Measurements from ENCODE around the gene TMEM132C.

TMEM132C gene

DNA sequence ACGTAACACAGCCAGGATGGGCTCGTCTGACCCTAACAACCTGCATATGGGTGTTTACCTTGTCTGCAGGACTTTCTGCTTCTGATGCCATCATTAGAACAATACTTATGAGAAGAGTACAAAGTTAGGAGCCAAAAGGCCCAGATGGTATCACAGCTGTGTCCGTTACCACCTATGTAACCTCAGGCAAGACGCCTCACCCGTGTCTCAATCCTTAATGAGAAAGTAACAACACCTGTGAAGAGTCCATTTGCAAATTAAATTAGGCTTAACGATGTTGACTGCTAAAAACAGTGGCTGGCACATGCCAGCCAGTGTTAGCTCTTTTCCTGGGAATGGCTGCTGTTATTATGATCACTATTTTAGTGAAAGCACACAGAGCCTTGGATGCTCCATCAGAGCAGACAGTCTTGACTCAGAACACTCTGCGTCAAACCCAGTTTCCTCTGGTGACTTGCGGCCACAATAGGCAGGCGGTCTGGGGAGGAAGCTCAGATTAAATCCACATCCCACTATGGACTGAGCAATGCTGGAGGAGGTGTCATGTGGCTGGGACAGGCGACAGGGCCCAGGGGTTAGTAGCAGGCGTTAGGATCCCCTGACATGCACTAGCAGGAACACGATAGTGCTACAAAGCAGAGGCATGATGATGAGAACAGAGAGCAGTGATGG, 431.5 kb downstream of the TMEM132C start:
- no peak for TF ChIP-seq JUND (IDR thresholded peaks at IDR 0.05; ENCODE audit: low read depth)
- in situ Hi-C loops (cut with HindIII; ENCODE audit: low pct_unique_long_range_greater_than_20kb, low sequenced_read_pairs), result no loop called here
- no peak for DNase-seq (ENCODE audit: low read depth in 1 of 2, low spot score in 1 of 2)

DNA sequence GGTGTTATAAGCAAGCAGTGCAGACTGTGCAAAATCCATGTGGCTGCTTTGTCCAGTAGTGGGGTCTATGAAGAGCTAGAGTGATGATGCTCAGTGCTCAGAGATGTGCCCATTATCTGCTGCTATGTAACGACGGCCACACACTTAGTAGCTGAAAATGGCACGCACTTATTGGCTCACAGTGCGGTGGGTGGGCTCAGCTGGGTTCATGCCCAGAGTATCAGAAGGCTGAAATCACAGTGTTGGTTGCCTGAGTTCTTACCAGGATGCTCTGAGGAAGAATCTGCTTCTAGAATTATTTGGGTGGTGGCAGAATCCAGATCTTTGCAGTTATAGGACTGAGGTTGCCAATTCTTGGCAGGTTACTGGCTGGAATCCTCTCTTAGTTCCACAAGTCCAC, 432.1 kb downstream of the TMEM132C start:
- in situ Hi-C loops (cut with HindIII; ENCODE audit: low pct_unique_long_range_greater_than_20kb, low sequenced_read_pairs), result no loop called here
- DNase-seq (ENCODE audit: low read depth in 1 of 2, low spot score in 1 of 2), result no peak
- TF ChIP-seq JUND (IDR thresholded peaks at IDR 0.05; ENCODE audit: low read depth), result no peak

DNA sequence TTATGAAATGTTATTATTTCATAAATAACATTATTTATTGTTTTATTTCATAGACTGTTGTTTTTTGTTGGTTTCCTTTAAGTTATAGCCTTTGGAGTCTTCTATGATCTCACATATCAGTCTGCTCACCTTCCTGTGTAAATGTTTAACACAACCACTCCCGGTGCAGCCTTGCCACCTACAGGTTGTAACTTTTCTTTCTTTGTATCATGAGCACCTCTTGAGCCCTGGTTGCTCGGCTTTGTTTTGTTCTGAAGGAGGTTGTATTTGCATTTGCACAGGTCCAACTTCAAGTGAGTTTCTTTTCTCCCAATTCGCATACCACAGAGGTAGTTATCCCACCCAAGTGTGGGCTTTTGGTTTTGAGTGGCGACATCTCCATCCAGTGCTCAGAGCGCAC, 435.4 kb downstream of the TMEM132C start:
- no peak for TF ChIP-seq JUND (IDR thresholded peaks at IDR 0.05; ENCODE audit: low read depth)
- in situ Hi-C loops (cut with HindIII; ENCODE audit: low pct_unique_long_range_greater_than_20kb, low sequenced_read_pairs), result no loop called here
- no peak for DNase-seq (ENCODE audit: low read depth in 1 of 2, low spot score in 1 of 2)

DNA sequence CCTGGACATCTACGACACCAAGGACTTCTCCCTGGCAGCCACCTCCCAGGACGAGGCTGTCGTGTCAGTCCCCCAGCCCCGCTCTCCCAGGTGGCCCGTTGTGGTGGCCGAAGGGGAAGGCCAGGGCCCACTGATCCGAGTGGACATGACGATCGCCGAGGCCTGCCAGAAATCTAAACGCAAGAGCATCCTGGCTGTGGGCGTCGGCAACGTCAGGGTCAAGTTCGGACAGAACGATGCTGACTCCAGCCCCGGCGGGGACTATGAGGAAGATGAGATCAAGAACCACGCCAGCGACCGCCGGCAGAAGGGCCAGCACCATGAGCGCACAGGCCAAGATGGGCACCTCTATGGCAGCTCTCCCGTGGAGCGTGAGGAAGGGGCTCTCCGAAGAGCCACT, 438.2 kb downstream of the TMEM132C start:
- in situ Hi-C loops (cut with HindIII; ENCODE audit: low pct_unique_long_range_greater_than_20kb, low sequenced_read_pairs), result no loop called here
- no peak for DNase-seq (ENCODE audit: low read depth in 1 of 2, low spot score in 1 of 2)
- TF ChIP-seq JUND (IDR thresholded peaks at IDR 0.05; ENCODE audit: low read depth), result no peak

DNA sequence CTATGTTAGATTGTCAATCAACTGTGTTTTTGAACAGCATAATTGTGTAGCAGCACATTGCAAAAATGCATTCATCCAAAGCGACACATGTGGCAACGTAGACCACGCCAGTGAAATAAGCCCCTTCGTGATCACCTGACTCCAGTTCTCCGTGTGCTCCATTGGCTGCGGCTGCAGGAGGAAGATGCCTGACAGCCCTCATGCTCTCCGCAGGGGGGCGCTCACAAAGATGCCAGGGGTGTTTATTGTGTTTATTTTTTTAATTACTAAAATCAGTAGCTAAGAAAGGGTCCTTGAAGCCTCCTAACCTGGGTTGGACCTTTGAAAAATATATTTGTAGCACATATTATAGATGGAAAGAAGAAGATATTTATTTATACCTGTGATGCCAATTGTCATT, 440.5 kb downstream of the TMEM132C start:
- TF ChIP-seq JUND (IDR thresholded peaks at IDR 0.05; ENCODE audit: low read depth), result no peak
- DNase-seq (ENCODE audit: low read depth in 1 of 2, low spot score in 1 of 2), result no peak
- in situ Hi-C loops (cut with HindIII; ENCODE audit: low pct_unique_long_range_greater_than_20kb, low sequenced_read_pairs), result no loop called here

DNA sequence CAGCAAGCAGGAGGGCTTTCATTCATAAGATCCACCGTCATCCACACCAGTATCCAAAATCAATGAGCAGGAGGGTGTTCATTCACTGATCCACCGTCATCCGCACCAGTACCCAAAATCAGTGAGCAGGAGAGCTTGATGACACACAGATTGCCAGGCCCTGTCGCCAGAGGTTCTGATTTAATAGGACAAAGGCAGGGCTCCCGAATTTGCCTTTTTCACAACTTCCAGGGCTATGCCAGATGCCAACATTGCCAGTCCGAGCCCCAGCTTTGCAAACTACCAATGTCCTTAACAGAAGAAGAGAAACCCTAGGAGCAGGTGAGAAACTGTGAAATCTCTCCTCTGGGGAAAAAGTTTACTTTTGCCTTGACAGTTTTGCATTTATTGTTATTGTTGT, 441.8 kb downstream of the TMEM132C start:
- DNase-seq (ENCODE audit: low read depth in 1 of 2, low spot score in 1 of 2), result no peak
- in situ Hi-C loops (cut with HindIII; ENCODE audit: low pct_unique_long_range_greater_than_20kb, low sequenced_read_pairs), result no loop called here
- no peak for TF ChIP-seq JUND (IDR thresholded peaks at IDR 0.05; ENCODE audit: low read depth)

DNA sequence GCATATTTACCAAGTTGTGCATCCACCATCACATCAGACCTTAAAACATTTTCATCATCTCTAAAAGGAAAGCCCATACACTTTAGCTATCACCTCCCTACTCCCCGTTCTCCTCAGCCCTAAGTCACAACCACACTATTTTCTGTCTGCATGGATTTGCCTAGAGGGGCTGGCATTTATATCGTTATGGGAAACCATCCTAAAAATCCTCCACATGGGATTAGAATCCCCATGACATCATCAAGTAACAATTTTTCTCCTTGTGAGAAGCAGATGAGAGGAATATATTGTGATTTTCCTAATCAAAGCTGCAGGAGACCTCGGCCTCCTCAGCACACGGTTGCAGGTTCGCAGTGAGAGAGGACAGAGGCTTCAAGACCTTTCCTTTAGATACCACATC, 442.7 kb downstream of the TMEM132C start:
- TF ChIP-seq JUND (IDR thresholded peaks at IDR 0.05; ENCODE audit: low read depth), result no peak
- DNase-seq (ENCODE audit: low read depth in 1 of 2, low spot score in 1 of 2), result no peak
- in situ Hi-C loops (cut with HindIII; ENCODE audit: low pct_unique_long_range_greater_than_20kb, low sequenced_read_pairs), result no loop called here

DNA sequence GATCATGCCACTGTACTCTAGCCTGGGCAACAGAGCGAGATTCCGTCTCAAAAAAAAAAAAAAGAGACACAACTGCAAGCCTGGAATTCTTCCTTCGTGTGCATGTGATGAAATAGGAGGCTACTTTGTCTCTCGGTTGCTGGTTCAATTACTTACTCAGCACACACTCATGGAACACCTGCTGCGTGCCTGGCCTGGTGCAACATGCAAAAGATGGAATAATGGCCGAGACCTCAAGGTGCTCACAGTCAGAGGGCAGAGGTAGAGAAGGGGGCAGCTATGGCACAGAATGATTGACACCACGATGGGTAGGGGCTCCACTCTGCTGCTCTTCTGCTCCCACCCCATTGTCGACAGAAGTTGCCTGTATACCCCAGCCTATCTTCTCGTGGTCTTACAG, 444.5 kb downstream of the TMEM132C start:
- in situ Hi-C loops (cut with HindIII; ENCODE audit: low pct_unique_long_range_greater_than_20kb, low sequenced_read_pairs), result no loop called here
- no peak for DNase-seq (ENCODE audit: low read depth in 1 of 2, low spot score in 1 of 2)
- no peak for TF ChIP-seq JUND (IDR thresholded peaks at IDR 0.05; ENCODE audit: low read depth)

DNA sequence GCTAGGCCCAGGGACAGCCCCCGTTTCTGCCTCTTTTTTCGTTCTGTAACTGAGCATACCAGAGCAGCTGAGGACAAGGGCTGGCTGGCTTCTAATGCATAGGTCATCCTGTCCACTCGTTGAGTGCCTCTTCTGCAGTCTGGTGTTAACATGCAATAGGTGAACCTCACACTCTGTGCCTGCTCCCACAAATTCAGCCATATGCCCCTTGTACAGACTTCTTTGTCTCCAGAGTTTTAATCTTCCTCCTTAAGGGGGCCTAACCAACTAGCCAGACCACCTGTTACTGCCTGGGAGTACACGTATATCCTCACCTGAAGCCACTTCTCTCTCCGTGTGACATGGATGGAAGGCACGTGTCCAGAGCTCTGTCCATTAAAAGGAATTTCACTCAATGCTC, 445.7 kb downstream of the TMEM132C start:
- in situ Hi-C loops (cut with HindIII; ENCODE audit: low pct_unique_long_range_greater_than_20kb, low sequenced_read_pairs), result no loop called here
- TF ChIP-seq JUND (IDR thresholded peaks at IDR 0.05; ENCODE audit: low read depth), result no peak
- DNase-seq (ENCODE audit: low read depth in 1 of 2, low spot score in 1 of 2), result no peak

DNA sequence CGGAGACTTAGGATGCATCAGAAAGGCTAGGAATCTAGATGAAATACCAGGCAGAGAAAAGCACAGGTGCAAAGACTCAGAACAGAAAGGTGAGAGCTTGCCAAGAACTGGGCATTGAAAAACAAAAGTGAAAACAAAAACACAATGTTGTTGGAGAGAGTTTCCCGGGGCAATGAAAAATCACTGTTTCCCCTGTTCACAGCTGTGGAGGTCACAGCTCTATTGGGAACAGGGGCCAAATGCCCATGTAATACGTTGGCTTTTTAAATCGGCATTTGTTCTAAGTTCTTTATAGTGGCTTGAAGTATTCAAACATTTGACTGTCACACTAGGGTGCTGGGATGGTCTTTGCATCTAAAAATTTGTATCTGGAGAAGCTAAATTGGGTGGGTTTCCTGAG, 448.5 kb downstream of the TMEM132C start:
- no peak for DNase-seq (ENCODE audit: low read depth in 1 of 2, low spot score in 1 of 2)
- no peak for TF ChIP-seq JUND (IDR thresholded peaks at IDR 0.05; ENCODE audit: low read depth)
- in situ Hi-C loops (cut with HindIII; ENCODE audit: low pct_unique_long_range_greater_than_20kb, low sequenced_read_pairs), result no loop called here

DNA sequence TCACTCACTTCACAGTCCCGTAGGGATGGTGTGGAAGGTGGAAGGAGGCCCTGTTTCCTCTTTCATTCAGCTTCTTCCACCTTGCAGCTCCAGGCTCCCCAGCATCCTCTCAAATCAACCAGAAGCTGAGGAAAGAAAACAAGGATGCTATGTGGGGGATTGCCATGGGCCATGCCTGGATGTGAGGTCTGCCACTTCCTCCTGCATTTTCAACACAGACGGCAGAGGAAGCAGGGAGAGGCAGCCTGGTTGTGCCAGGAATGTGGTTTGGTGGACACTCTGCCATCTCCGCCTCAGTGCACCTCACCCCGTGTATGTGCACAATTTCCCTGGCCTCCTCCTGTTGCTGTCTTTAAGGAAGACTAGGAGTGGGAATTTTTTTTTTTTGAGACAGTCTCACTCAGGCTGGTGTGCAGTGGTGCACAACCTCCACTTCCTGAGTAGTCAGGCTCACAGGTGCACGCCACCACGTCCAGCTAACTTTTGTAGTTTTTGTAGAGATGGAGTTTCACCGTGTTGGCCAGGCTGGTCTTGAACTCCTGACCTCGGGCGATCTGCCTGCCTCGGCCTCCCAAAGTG, 457.6 kb downstream of the TMEM132C start:
- DNase-seq (ENCODE audit: low read depth in 1 of 2, low spot score in 1 of 2), result no peak
- no peak for TF ChIP-seq JUND (IDR thresholded peaks at IDR 0.05; ENCODE audit: low read depth)
- in situ Hi-C loops (cut with HindIII; ENCODE audit: low pct_unique_long_range_greater_than_20kb, low sequenced_read_pairs), result no loop called here

DNA sequence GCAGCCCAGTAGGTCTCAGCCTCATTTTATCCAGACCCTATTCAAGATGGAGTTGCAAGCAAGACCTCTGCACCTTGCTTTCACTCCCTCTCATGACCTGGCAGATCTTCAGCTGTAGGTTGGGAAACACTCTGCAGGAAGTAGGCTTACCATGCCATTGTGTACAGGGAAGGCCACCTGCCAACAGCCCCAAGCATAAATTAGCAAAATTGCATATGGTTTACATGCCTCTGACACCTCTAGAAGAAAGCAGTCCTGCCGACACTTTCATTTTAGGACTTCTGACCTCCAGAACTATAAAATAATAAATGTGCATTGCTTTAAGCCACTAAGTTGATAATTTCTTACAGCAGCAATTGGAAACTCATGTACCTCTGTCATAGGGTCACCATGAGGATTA, 459.9 kb downstream of the TMEM132C start:
- in situ Hi-C loops (cut with HindIII; ENCODE audit: low pct_unique_long_range_greater_than_20kb, low sequenced_read_pairs), result no loop called here
- no peak for TF ChIP-seq JUND (IDR thresholded peaks at IDR 0.05; ENCODE audit: low read depth)
- DNase-seq (ENCODE audit: low read depth in 1 of 2, low spot score in 1 of 2), result peak in 1 of 2 experiments; percentile 17

DNA sequence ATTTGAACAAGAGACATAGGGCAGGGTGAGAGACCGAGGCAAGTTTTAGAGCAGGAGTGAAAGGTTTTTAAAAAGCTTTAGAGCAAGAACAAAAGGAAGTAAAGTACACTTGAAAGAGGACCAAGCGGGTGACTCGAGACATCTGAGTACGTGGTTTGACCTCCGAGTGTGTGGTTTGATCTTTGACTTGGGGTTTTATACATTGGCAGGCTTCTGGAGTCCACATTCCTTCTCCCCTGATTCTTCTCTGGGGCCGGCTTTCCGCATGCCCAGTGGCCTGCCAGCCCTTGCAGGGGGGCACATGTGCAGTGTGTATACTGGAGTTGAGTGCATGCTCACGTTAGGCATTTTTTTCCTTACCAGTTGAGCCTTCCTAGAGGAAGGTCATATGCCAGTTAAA, 460.5 kb downstream of the TMEM132C start:
- TF ChIP-seq JUND (IDR thresholded peaks at IDR 0.05; ENCODE audit: low read depth), result no peak
- DNase-seq (ENCODE audit: low read depth in 1 of 2, low spot score in 1 of 2), result peak in 1 of 2 experiments; percentile 7
- in situ Hi-C loops (cut with HindIII; ENCODE audit: low pct_unique_long_range_greater_than_20kb, low sequenced_read_pairs), result no loop called here

DNA sequence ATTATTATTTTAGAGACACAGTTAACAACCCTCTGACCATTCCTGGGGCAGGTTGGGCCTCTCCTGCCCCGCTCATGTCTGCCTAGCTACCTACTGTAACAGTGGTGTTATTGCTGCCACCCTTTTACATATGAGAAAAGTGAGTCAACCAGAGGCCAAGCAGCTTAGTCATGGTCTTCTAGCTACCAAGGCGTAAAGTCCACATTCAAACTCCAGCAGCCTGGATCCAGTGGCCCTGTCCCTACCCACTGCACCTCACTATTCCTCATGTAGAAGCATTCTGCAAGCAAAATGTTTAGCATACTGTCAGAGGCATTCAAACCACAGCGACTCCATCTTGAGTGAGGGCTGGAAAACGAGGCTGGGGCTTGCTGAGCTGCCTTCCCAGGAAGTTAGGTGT, 461.0 kb downstream of the TMEM132C start:
- in situ Hi-C loops (cut with HindIII; ENCODE audit: low pct_unique_long_range_greater_than_20kb, low sequenced_read_pairs), result no loop called here
- TF ChIP-seq JUND (IDR thresholded peaks at IDR 0.05; ENCODE audit: low read depth), result no peak
- no peak for DNase-seq (ENCODE audit: low read depth in 1 of 2, low spot score in 1 of 2)
